Activated T-helper 1 cell treated with anti-CD3 and anti-CD28 coated beads, Interleukin-2, amount 50 U/mL, for 16 hours (primary cell): ENCODE data around the gene C3orf52.
A peak's percentile ranks its signal among the peaks of the same experiment; 100 is the strongest.

ENCODE experiments used
- DNase-seq, 2 donors: peaks; one replicate each; pipeline ENCODE4 v3.0.0-alpha.2; 2020; ENCODE audit warnings: low read depth in 1 of 2, low spot score in 1 of 2

The C3orf52 gene

GRCh38 chr3:112085735-112086075, 484 bp upstream of the C3orf52 start:
- DNase-seq = no peak

GRCh38 chr3:112086875-112087524, 811 bp downstream of the C3orf52 start:
- DNase-seq = no peak

GRCh38 chr3:112087746-112088145, 1.6 kb downstream of the C3orf52 start:
- DNase-seq = no peak

GRCh38 chr3:112088944-112089343, 2.8 kb downstream of the C3orf52 start:
- no peak for DNase-seq

- no peak for DNase-seq
Measured at GRCh38 chr3:112089956-112090886, 4.0 kb downstream of the C3orf52 start.

- no peak for DNase-seq
Measured at GRCh38 chr3:112090887-112091586, 4.8 kb downstream of the C3orf52 start.

- DNase-seq = no peak
Measured at GRCh38 chr3:112092496-112093179, 6.4 kb downstream of the C3orf52 start.

- DNase-seq = no peak
Measured at GRCh38 chr3:112093180-112093522, 7.0 kb downstream of the C3orf52 start.

- no peak for DNase-seq
Measured at GRCh38 chr3:112095731-112096130, 9.5 kb downstream of the C3orf52 start.

GRCh38 chr3:112096176-112096575, 10.0 kb downstream of the C3orf52 start:
- no peak for DNase-seq

- no peak for DNase-seq
Measured at GRCh38 chr3:112097378-112097777, 11.2 kb downstream of the C3orf52 start.

GRCh38 chr3:112101916-112102315, 15.7 kb downstream of the C3orf52 start:
- no peak for DNase-seq

GRCh38 chr3:112104774-112105173, 18.6 kb downstream of the C3orf52 start:
- no peak for DNase-seq

GRCh38 chr3:112109322-112109721, 23.1 kb downstream of the C3orf52 start:
- no peak for DNase-seq

- peak; percentile 20 to 35 for DNase-seq
Measured at GRCh38 chr3:112111785-112112402, 25.7 kb downstream of the C3orf52 start.

- no peak for DNase-seq
Measured at GRCh38 chr3:112114576-112115160, 28.5 kb downstream of the C3orf52 start.

- no peak for DNase-seq
Measured at GRCh38 chr3:112115161-112115739, 29.1 kb downstream of the C3orf52 start.

GRCh38 chr3:112115806-112116383, 29.7 kb downstream of the C3orf52 start:
- no peak for DNase-seq

GRCh38 chr3:112116748-112117186, 30.6 kb downstream of the C3orf52 start:
- no peak for DNase-seq

- DNase-seq = no peak
Measured at GRCh38 chr3:112117415-112117814, 31.2 kb downstream of the C3orf52 start.
